SHP77 (cell line): ENCODE measurements around the gene PLS1.

Experiments used
- DNase-seq, 2 experiments: peaks; one replicate each; lab custom pipeline; 2025; lab: John Stamatoyannopoulos, UW

PLS1 gene

GRCh38 chr3:142641504-142641903 is 45.3 kb downstream of the PLS1 start:
- no peak for DNase-seq

DNA sequence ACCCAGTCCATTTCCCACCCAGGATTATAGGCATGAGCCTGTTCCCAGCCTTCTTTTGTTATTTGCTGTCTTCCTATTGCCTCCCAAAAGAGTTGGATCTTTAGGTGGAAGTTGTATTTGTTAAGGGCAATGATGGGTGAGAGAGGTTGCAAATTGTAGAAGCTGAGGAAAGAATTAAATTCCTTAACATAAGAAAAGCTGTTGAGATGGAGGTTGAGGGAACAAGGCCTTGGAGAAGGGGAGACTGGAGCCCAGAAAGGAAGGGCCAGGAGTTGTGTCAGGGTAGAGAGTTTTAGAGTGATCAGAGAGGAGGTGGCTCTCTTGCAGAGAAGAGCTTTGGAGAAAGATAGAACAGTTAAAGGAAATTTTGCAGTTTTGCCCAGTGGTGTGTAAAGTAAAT is 46.8 kb downstream of the PLS1 start:
- no peak for DNase-seq

GRCh38 chr3:142644502-142644901 is 48.3 kb downstream of the PLS1 start:
- DNase-seq: no peak

DNA sequence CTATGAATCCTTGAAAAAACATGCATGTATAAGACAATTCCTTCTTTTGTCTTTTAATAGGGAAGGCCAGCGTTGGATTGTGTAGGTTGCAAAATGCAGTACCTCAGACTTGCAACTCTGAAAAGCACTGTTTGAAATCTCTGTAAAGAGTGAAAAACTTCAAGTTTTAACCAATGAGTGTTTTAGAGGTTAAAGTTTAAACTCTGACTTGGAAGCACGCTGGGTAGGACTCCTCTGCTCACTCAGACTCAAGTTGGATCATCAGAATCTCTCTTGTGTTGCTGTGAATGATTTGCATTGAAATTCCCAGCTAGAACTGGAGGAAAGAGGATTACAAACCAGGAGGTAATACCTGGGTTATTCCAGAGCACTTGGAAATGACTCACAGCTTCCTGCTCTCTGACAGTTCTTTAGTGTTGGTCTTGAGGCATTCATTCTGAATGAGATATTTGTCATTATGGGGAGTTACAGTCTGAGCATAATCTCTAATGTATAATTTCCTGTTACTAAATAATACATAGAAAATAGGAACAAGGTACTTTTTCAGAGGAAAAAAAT is 49.1 kb downstream of the PLS1 start:
- no peak for DNase-seq

DNA sequence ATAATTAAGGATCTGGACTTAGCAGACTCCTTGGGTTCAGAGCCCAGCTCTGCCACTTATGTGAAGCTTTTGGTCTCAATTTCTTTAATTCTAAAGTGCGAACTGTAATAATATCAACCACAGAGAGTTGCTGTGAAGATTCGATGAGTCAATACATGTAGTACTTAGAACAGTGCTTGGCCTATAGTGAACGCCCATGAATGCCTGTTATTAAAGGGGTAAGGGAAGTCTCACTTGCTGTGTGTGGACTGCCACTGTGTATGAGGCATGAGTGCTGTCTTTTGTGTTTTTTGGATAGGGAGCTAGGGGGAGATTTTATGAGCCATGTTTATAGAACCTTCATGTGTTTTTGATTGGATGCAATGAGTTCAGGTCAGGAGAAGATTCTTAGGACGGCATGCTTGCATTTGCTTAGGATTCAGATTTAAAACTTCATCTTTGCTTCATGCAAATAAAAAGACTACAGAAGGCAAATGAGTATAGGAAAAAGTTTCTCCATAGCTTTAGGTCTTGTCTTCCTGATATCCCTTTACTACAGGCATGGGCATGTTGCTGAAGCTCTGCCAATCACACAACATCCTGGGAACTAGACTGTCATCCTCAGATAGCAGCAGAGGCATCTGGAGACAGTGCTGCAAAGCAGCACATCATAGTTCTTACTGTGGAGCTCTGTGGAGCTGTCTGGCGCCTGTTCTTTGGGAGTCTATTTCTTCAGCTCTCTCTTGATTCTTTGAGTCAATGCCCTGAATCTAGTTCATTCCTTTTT is 50.0 kb downstream of the PLS1 start:
- DNase-seq: no peak

- DNase-seq: no peak
Measured at GRCh38 chr3:142647856-142648255, 51.7 kb downstream of the PLS1 start.

- no peak for DNase-seq
Measured at GRCh38 chr3:142648950-142649349, 52.8 kb downstream of the PLS1 start.

DNA sequence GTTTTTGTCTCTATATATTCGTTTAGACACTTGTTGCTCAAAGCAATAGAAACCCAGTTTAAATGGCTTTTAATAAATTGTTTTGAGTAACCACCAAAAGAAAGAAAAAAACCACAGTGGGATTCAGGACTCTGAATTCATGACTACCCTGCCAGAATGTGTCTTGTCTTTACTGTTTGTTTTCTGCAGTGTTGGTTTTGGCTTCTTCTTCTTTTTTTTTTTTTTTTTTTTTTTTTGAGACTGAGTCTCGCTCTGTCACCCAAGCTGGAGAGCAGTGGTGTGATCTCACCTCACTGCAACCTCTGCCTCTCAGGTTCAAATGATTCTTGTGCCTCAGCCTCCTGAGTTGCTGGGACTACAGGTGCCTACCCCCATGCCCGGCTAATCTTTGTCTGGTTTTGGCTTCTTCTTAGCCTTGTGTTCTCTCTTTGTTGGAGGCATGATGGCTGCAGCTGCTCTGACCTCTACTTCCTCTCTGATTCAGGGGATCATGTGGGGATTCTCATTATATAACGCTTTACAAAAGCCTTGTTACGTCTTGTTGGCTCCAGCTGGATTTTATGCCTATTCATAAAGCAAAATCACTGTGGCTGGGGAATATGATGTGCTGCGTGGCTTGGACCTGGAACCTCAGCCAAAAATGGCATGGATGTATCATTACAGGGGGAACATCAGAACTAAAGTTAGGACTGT is 54.0 kb downstream of the PLS1 start:
- no peak for DNase-seq

GRCh38 chr3:142651711-142652110 is 55.5 kb downstream of the PLS1 start:
- no peak for DNase-seq

DNA sequence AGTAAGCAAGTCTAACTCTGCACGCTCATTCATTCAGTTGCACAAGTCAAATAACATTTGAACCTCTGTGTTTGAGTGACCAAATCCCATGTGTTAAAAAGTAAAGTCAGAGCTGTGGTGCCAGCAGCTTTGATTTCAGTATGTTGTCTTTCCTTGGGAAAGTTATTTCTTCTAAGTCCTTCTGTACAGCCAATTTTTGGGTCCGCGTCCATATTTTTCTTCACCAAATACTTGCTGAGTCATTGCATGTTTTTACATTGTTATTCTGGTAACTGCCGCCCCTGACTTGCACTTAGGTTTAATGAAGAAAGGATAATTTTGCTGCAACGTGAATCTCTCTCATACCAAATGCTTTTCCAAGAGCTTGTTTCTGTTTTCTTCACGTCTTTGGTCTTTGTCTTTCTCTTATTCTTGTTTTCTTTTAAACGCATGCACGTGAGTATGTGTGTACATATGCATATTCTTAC is 56.7 kb downstream of the PLS1 start:
- no peak for DNase-seq

DNA sequence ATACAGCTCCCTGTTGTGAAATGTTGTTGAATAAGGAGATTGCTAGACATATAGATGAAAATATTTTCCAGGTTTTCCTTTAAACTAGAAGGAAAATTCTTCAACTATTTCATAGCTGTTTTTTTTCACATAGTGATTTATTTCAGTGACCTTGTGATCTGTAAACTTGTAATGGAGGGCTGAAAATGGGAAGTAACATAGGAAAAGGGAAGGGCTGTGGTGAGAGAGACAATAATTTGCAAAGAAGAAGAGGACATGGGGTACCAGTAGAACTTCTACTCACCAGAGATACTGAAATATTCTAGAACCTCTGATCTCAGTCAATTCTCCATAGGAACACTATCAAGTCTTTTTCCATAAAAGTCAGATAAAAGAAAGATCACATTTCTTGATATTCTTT is 60.4 kb downstream of the PLS1 start:
- DNase-seq: no peak

DNA sequence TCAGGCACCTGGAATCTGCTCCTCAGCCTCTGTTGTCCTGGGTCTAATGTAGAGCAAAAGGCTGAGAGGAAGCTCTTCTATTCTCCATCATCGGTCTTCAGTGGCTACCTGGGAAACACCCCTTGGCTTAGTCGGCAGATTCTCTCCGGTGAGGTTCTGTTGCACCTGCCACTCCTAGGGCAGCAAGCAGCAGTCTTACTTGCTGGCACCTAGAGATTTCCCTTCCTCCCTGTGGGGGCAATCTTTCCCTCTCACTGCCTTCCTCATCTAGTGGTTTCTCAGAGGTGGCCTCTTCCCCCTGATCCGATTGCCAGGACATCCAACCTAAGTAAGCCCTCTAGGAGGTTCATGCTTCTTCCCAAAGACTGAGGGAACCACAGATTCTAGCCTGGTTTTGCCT is 60.8 kb downstream of the PLS1 start:
- no peak for DNase-seq

- no peak for DNase-seq
Measured at GRCh38 chr3:142660383-142660782, 64.2 kb downstream of the PLS1 start.

- DNase-seq: no peak
Measured at GRCh38 chr3:142660893-142661292, 64.7 kb downstream of the PLS1 start.

GRCh38 chr3:142663865-142664264 is 67.7 kb downstream of the PLS1 start:
- no peak for DNase-seq

DNA sequence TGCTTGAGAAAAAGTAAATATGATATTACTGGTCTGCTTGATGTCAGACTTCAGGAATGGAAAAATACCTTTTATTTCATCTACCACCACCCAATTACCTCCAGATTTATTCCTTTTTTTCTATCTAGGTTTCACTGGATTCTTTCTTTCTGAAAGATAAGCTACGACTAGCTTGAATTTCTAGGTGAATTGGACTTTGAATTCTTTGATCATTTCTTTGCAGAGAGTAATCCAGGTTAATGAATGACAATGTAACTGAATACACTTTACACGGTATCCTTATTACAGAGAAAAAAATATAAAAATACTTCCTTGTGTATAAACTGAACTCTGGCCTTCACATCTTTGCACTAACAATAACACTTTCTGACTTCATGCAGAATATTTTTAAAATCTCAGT is 68.1 kb downstream of the PLS1 start:
- no peak for DNase-seq

- DNase-seq: no peak
Measured at GRCh38 chr3:142664819-142665218, 68.6 kb downstream of the PLS1 start.

DNA sequence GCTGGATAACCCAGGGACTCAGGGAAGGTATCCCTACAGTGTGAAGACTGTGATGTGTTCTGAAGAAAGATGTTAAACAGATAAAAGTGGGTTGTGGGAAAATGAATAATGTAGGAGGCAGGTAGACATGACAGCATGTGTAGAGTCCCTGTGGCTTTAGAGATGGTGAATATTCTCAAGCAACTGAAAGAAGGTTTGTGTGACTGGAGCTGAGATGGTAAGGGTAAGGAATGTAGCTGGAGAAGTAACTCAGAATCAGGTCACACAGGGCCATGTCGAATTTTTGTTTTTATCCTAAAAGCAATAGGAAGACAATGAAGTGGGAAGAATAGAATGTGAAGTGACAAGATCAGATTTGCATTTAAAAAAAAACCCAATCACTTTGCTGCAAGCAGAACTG is 73.9 kb downstream of the PLS1 start:
- no peak for DNase-seq

DNA sequence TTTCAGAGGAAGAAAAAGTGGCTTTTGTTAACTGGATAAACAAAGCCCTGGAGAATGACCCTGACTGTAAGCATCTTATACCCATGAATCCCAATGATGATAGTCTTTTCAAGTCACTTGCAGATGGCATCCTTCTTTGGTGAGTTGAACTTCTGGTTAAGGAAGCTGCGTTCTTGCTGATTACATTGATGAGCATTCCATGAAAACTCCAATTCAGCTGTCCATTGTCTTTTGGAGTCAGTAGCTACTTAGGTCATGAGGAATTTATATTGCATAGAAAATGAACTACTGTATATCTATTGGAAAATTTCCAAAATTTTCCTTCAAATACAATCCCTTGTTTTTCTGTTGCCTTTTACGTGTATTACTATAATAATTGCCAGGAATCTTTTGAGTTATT is 80.0 kb downstream of the PLS1 start:
- no peak for DNase-seq

GRCh38 chr3:142680710-142681109 is 84.5 kb downstream of the PLS1 start:
- no peak for DNase-seq

- no peak for DNase-seq
Measured at GRCh38 chr3:142690613-142691012, 94.4 kb downstream of the PLS1 start.

DNA sequence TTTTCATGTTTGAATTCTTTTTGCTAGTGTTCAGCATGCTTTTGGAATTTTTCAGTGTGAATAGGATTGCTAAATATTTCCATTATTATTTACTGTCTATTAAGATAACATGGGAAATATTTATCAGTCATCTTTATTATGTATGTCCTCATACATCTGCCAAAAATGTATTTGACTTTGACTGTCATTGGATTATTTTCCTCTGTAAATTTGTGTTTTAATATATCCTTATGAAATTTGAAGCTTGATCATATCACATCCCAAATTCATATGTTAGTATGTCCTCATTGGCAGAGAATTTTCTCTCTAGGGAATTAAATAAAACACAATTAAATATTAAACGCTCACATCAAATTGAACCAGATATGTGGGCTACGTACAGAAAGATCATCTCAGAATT is 95.3 kb downstream of the PLS1 start:
- no peak for DNase-seq

DNA sequence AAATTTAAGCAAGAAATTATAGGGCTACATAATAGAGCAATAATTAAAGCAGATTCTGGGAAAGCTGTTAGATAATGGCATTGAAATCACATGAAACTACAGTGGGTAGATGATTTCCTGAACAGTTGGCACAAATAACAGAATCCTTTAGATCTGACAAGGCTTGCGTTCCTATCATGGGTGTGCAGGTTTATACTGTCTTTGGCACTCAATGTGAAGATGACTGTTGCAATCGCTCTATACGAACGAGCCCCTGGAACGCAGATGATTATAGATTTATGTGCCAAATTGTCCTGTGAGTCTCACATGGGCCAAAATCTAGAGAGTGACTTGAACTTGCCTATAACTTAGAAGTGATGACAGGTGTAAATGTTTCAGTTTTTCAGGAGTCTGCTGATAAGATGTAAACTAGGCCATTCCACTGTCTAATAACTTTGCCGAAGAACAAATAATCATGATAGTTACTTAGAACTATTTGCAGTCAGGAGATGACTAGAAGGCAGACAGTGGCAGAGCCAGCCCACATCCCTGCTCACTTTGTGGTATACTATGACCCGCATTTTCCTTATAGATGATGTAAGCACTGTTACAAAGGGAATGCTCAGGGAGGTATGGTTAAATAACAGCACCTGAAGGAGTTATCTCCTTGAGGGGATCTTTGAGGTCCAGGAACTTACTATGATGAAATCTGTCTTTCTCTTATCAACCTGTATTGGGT is 97.1 kb downstream of the PLS1 start:
- no peak for DNase-seq
